Measurements from ENCODE around the gene COL17A1. TPM values are rescaled to one million over a fixed set of nuclear protein-coding genes. Genes with fewer than 3 reads are reported as not detected.

The COL17A1 gene
- total RNA-seq, 1 experiment from 2014 or later = 3.5 TPM

DNA sequence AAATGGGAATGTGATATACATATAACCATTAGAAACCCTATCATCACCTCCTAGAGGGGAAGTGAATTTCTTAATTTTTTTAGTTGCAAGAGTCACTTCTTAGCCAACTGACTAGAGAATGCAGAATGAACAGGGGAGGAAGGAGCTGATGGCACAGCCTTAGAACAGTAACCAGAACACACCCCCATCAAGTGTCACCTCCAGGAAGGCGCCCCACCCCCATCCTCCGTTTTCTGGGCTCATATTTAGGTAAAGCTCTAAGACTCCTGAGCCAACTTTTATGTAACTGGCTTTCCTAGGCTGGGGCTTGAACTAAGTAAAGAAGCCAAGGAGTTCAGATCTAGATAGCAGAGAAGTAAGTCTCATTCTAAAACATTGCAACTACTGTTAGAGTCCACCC is 54.0 kb downstream of the COL17A1 start:
- BruUV-seq (replicated peaks) = no TSS peak
- POLR2A ChIA-PET = no interaction called here
- Histone ChIP-seq H3K4me3 (replicated peaks in 1 of 2; ENCODE audit: low read depth in 1 of 2, low read length in 2 of 2) (no peak overlapping the region), H2AFZ (ENCODE audit: low read depth, low read length, poor library complexity, severe bottlenecking) (no peak overlapping the region), H3K36me3 (ENCODE audit: control insufficient read depth in 1 of 2, insufficient read depth in 2 of 2, low read length in 2 of 2) (peaks cover 27 to 30% of the 10 kb centered on the region in 2 experiments; a peak in 3 of 4 replicates), H3K79me2 (ENCODE audit: insufficient read depth, low read length) (no peaks in the 10 kb centered on the region; the same call in 1 of the 2 replicates), H3K27ac (ENCODE audit: low read depth, low read length) (no peak overlapping the region), H4K20me1 (ENCODE audit: insufficient read depth) (no peaks in the 10 kb centered on the region), H3K4me2 (ENCODE audit: low read length) (no peak overlapping the region), H3K27me3 (ENCODE audit: insufficient read depth, low read length) (no peaks in the 10 kb centered on the region), H3K9me2 (ENCODE audit: insufficient read depth) (no peaks in the 10 kb centered on the region), H3K9me3 (ENCODE audit: control insufficient read depth in 1 of 2, insufficient read depth in 1 of 2, low read depth in 1 of 2, low read length in 2 of 2) (no peaks in the 10 kb centered on the region), H3K4me1 (ENCODE audit: control insufficient read depth in 1 of 2, insufficient read depth in 2 of 2, low read length in 2 of 2) (no peaks in the 10 kb centered on the region), H3K9ac (ENCODE audit: low read length) (no peak overlapping the region)
- DNase-seq (ENCODE audit: low read depth, low spot score) (no peak), ATAC-seq (no peak)
- RAD21 ChIA-PET (ENCODE audit: low non-redundant PET in 1 of 2, low total read pairs in 2 of 2, uncharacterized antibody in 2 of 2, unreplicated experiment in 2 of 2) = no interaction called here
- TF ChIP-seq, protein P1, sequence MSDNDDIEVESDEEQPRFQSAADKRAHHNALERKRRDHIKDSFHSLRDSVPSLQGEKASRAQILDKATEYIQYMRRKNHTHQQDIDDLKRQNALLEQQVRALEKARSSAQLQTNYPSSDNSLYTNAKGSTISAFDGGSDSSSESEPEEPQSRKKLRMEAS (IDR thresholded peaks at IDR 0.05) = no peak
- TF ChIP-seq SP1 (IDR thresholded peaks at IDR 0.05; ENCODE audit: low read depth) (no peak), TCF7L2 (IDR thresholded peaks at IDR 0.05; ENCODE audit: borderline replicate concordance, extremely low read depth, insufficient read depth, insufficient read length) (no peak), CEBPB (IDR thresholded peaks at IDR 0.05; ENCODE audit: low read depth) (no peak), EGR1 (IDR thresholded peaks at IDR 0.05; ENCODE audit: low read depth) (no peak), POLR2A (IDR thresholded peaks at IDR 0.05; ENCODE audit: borderline replicate concordance, extremely low read depth, insufficient read depth, insufficient read length) (no peak), ELF1 (IDR thresholded peaks at IDR 0.05; ENCODE audit: borderline replicate concordance, low read depth) (no peak), ZFX (IDR thresholded peaks at IDR 0.05) (no peak), YY1 (IDR thresholded peaks at IDR 0.05; ENCODE audit: extremely low read depth, insufficient replicate concordance, low read depth, low read length) (no peak), SIN3A (IDR thresholded peaks at IDR 0.05; ENCODE audit: low read depth) (no peak), POLR2AphosphoS5 (IDR thresholded peaks at IDR 0.05; ENCODE audit: low read depth, low read length) (no peak), EZH2 (IDR thresholded peaks at IDR 0.05) (no peak), SRF (IDR thresholded peaks at IDR 0.05; ENCODE audit: low read depth) (no peak), EZH2phosphoT487 (IDR thresholded peaks at IDR 0.05; ENCODE audit: borderline replicate concordance) (no peak), JUND (IDR thresholded peaks at IDR 0.05) (no peak)
- TF ChIP-seq, protein P2, sequence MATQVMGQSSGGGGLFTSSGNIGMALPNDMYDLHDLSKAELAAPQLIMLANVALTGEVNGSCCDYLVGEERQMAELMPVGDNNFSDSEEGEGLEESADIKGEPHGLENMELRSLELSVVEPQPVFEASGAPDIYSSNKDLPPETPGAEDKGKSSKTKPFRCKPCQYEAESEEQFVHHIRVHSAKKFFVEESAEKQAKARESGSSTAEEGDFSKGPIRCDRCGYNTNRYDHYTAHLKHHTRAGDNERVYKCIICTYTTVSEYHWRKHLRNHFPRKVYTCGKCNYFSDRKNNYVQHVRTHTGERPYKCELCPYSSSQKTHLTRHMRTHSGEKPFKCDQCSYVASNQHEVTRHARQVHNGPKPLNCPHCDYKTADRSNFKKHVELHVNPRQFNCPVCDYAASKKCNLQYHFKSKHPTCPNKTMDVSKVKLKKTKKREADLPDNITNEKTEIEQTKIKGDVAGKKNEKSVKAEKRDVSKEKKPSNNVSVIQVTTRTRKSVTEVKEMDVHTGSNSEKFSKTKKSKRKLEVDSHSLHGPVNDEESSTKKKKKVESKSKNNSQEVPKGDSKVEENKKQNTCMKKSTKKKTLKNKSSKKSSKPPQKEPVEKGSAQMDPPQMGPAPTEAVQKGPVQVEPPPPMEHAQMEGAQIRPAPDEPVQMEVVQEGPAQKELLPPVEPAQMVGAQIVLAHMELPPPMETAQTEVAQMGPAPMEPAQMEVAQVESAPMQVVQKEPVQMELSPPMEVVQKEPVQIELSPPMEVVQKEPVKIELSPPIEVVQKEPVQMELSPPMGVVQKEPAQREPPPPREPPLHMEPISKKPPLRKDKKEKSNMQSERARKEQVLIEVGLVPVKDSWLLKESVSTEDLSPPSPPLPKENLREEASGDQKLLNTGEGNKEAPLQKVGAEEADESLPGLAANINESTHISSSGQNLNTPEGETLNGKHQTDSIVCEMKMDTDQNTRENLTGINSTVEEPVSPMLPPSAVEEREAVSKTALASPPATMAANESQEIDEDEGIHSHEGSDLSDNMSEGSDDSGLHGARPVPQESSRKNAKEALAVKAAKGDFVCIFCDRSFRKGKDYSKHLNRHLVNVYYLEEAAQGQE (IDR thresholded peaks at IDR 0.05; ENCODE audit: low read depth) = no peak
- intact Hi-C loops (cut with micrococcal nuclease) = no loop called here
- CTCF ChIA-PET = no interaction called here
